Cortex of kidney (tissue), 1 donor: ENCODE measurements around the gene LAMC2.

Experiments
- DNase-seq: peaks from one replicate; lab custom pipeline; 2025; lab: John Stamatoyannopoulos, UW

The LAMC2 gene

DNA sequence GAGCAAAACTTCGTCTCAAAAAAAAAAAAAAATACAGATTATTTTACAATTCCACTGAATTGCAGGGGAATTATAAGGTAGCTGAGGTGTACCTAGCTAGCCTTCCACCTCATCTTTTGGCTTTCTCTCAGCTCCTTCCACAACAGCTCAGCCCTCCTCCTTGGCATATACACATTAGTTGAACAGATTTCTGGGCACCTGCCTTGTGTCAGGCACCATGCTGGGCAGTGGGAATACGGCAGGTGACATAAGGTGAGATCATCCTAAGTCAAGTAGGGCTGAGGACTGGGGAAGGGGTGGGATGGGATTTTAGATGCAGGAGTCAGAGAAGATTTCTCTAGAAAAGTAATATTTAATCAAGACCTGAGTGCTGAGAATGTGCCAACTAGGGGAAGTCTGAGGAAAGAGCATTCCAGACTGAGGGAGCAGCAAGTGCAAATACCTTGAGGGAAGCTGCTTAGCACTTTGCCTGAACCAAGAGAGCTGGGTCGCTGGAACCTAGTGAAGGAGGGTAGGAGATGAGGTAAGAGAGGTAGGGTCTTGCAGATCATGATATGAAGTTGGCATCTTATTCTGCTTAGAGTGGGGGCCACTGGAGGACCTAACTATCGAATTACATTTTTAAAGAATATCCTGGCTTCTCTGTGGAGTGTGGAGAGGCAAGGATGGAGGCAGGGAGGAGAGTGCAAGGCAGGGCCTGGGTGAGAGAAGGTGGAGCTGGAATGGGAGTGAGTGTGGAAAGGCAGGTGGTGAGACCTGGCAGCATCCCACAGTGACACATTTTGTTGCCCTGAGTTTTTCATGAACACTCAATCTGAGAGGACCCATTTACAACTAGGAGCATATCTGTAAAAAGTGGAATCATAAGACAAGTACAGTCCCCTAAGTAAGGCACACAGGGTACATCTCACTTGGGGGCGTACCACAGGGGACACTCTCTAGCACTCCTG is 28.2 kb downstream of the LAMC2 start:
- DNase-seq, result no peak

DNA sequence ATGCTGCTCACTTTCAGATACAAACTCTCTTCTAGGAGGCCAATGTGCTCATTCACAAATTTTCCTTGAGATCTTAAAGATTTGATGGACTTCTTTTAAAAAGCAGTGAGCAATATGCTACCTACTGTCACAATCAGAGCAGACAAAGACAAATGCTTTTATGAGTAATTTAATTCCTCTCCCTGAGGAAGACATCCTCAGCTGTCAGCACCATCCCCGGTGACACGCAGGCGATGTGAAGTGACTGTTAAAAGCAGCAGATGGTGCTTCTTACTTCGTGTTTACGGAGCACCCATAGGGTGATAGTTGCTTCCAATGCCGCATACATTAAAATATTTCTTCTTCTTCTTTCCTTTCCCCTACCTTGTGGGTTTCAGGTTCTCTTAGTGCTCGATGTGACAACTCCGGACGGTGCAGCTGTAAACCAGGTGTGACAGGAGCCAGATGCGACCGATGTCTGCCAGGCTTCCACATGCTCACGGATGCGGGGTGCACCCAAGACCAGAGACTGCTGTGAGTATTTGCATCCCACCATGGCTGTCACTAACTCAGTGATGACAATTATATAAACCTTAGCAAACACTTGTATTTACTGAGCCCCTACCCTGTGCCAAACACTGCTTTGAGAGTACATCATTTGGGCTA is 29.1 kb downstream of the LAMC2 start:
- DNase-seq, result no peak

DNA sequence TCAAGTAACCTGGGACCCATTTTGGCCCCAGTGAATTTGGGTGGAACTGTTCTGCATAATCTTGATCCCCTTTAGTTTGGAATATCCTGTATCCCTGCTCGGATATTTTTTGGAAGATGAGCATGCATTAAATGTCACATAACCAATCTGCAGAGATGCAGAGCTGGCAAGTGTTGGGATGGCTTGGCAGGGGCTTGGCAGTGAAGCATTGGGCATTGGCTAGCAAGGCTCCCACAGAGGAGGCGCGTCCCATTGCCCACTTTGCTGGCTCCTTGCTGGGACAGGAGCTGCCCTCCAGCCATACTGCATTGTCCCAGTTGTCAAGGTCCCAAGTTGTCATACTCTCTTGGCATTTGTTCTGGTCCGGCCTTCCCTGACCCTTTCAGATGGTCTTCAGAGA is 29.9 kb downstream of the LAMC2 start:
- DNase-seq, result no peak

DNA sequence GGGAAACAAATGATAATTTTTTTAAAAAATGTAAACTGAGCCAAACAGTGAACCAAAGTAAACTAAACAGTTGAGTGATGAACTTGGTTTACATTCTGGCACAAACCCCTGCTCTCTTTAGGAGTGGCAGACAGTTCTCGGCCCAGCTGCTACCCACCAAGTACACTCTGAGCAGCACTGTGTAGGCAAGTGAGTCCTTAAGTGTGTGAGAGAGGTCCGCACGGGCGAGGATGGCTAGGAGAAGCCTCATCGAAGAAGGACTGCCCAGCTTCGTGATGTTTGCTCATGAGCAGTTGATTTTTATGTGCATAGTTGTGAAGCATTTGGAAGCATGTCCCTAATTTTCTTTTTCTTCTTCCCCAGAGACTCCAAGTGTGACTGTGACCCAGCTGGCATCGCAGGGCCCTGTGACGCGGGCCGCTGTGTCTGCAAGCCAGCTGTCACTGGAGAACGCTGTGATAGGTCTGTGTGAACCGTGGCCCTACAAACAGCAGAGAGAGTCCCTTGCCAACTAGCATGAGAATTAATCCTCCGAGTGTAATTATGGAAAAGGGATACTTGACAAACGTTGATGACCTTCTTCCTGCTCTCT is 32.1 kb downstream of the LAMC2 start:
- no peak for DNase-seq

DNA sequence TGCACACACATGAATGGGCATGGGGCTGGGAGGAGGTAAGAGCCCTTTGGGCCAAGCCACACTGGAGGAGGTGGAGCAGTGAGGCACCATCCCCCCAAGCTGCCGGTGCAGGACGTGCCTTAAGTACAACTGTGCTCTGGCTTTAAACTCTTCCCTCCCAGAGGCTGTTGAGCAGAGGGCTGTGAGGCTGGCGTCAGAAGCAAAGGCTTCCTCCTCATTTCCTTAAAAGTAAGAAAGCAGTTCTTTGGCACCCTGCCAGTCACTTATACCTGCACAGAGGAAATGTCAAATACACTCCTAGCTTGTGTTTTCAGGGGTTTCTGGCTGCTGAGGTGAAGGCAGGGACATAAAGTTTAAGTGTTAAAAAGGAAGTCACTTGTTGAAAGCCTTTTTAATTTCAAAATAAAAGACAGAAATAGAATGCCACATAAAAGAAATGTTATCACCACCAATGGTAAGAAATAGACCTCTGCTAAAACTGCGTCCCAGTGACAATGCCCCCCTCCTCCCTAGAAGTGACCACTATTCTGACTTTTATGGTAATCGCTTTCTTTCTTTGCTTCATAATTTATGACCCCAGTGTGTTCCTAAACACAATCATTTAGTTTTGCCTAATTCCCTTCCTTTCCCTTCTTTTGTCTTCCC is 33.0 kb downstream of the LAMC2 start:
- no peak for DNase-seq

DNA sequence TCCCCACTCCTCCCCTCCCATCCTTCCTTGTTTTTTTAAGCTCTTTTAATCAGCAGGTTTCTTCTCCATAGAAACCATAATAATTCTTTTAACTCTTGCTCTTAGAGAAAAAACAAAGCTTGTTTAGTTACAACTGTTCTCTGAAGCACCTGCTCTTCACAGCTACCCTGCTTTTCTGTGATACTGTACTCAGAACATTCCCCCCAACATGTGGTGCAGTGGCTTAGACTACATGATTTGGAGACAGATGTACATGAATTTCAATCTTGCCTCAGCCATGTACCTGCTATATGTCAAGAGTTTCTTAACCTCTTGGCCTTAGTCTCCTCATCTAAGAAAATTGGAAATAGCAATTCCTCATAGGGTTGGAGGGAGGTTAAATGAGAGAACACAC is 33.5 kb downstream of the LAMC2 start:
- DNase-seq, result no peak

DNA sequence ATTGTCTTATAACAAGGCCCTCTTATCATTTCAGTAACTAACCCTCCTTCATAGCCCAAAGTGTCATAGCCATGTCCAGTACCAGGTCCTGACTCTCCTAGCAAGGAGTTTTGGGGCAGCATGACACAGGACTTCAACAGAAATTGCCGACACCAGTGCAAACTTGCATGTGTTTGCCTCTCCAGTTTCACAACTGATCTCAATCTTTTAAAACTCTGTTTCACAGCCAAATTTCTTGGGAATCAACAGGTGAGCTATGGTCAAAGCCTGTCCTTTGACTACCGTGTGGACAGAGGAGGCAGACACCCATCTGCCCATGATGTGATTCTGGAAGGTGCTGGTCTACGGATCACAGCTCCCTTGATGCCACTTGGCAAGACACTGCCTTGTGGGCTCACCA is 36.8 kb downstream of the LAMC2 start:
- no peak for DNase-seq

DNA sequence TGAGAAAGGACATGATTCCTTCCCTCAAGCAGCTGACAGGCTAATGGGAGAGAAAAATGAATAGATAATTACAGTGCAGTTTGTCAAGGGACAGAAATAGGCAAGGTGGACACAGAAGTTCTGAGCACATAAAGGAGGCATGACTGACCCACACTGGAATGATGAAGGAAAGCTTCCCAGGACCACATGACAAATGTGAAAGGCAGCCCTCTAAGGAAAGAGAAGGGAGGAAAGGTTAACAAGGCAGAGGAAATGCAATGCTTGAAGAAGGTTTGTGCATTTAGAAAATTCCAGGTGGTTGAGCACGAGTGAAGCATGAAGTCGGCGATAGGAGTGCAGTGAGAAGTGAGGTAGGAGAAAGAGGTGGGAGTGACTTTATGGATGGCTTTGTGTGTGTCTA is 37.4 kb downstream of the LAMC2 start:
- no peak for DNase-seq

DNA sequence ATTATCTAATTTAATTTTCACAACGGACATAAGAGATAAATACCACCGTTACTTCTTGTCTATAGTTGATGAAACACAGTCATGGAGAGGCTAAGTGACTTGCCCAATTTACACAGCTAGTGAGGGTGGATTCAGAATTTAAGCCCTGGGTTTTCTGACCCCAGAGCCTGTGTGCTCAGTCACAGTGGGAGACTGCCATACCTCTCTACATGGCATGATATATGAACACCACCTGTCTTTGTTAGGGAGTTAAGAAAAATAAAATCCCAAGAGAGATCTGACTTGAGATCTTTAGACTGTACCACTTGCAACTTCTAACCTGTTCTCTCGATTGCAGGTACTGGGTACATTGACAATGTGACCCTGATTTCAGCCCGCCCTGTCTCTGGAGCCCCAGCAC is 40.3 kb downstream of the LAMC2 start:
- no peak for DNase-seq

DNA sequence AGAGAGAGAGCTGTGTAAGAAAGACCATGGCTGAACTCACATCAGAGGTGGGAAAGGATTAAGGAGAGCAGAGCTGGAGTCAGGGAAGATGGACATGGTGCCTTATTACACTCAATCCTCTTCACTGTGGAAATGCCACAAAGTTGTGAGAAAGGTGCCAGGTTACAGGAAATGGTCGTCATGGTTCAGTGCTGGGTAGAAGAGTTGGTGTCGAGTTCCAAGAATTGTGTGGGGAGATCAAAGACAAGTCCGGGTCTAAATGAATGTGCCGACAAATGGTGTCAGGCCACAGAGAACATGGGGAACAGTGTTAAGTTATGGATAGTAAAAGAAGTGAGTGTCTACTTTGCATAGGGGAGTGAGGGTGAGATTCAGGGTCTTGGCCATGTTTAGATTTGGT is 40.9 kb downstream of the LAMC2 start:
- no peak for DNase-seq

DNA sequence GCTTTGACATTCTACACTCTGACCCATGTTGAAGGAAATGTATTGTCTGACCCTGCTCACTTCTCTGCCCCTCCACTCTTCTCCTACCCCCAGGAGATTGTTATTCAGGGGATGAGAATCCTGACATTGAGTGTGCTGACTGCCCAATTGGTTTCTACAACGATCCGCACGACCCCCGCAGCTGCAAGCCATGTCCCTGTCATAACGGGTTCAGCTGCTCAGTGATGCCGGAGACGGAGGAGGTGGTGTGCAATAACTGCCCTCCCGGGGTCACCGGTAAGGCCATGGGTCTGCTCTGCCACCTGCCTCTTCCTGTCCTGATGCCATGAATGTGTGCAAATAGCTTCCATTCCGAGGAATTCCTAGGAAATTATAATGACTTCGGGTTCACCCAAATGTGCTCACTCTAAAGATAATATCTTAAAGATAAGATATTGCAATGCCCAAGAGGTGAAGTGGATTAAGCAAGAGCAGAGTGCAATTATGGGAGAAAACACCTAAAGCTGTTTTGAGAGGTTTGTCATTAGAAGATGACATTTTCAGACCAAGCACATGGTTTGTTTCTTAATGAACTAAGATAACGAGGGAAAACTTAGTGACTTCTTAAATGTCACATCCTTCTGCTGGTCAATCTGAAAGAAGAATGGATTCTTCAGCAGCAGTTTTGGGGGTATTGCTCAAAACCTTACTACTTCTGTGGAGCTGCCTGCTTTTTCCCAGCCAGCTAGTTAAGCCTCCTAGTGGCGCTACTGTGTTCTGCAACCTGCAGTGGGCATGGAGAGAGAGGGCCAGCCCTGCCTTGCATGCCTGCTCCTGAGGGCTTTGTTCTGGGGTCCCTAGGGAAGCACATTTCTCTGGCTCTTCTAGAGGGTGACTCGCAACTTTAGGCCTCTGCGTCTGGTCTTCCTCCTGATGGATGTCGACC is 41.6 kb downstream of the LAMC2 start:
- DNase-seq, result no peak

DNA sequence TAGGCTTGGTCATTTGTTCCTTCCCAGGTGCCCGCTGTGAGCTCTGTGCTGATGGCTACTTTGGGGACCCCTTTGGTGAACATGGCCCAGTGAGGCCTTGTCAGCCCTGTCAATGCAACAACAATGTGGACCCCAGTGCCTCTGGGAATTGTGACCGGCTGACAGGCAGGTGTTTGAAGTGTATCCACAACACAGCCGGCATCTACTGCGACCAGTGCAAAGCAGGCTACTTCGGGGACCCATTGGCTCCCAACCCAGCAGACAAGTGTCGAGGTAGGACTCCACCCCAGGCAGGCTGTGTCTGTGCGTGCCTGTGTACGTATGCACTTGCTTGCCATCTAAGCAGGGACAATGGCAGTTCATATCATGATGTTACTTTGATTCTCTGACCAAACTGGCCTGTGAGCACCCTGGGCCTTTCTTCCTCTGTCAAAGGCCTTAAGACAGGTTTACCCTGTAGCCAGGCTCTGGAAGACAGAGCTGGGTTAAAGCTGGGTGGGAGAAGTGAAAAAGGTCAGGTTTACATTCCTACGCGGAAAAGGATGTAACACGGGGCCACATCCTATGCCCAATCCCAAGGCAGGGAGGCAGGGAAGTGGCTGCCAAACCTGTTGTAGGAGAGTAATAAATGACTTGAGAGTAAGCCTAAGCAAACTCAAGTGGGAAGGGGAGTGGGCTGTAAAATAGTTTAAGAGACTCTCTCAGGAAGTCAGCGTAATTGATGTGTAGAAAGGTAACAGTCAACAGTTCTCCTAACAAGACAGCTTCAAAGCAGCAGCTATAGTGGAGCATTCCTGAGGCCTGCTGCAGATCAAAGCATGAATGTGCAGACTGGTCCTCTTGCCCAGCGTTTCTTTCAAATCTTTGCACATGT is 42.5 kb downstream of the LAMC2 start:
- no peak for DNase-seq

DNA sequence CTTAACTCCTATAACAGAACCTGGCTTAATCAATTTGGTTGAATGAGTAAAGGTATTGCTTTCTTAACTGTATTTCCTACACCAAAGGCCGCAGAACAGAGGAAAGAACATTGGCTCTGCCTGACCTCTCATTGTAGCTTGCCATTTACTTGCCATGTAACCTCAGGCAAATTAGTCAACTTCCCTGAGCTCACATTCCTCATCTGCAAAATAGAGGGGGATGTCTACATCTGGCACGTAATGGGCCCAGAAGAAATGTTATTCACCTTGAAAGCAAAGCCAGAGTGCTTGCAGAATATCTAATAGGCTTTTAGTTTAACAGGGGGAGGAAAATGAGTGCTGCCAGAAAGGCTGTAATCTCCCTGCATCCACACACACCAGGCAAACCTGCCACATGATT is 44.3 kb downstream of the LAMC2 start:
- no peak for DNase-seq

DNA sequence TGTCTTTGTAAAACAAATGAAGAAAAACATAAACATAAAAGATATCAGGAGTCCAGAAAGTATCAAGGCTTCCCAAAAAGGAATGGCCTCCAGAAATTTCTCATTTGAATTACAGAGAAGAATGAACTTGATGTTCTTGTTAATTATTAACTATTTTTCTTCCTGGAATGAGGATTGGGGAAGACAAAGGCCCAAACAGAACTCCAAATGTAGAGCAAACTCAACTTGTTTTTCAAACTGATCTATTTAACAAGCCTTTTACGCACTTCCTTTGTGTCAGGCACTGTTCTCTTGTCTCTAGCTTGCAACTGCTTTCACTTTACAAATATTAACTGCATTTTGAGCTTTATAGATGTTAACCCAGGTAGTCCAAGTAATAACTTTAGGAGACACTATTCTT is 45.5 kb downstream of the LAMC2 start:
- DNase-seq, result no peak

DNA sequence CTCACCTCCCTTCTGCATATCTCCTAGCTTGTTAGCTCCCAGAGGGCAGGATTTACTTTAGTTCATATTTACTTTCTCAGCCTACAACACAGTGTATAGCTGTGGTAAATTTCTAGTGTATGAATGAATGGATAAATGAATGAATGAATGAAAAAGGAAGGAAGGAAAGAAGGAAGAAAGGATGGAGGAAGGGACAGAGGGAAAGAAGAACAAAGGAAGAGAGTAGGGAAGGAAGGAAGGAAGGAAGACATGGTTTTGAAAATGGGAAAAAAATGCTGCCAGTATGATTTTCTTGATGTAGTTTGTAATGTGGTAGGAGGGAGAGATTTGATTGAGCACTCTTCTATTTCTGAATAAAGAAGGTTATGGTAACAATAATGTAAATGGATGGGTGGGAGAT is 47.0 kb downstream of the LAMC2 start:
- DNase-seq, result no peak

DNA sequence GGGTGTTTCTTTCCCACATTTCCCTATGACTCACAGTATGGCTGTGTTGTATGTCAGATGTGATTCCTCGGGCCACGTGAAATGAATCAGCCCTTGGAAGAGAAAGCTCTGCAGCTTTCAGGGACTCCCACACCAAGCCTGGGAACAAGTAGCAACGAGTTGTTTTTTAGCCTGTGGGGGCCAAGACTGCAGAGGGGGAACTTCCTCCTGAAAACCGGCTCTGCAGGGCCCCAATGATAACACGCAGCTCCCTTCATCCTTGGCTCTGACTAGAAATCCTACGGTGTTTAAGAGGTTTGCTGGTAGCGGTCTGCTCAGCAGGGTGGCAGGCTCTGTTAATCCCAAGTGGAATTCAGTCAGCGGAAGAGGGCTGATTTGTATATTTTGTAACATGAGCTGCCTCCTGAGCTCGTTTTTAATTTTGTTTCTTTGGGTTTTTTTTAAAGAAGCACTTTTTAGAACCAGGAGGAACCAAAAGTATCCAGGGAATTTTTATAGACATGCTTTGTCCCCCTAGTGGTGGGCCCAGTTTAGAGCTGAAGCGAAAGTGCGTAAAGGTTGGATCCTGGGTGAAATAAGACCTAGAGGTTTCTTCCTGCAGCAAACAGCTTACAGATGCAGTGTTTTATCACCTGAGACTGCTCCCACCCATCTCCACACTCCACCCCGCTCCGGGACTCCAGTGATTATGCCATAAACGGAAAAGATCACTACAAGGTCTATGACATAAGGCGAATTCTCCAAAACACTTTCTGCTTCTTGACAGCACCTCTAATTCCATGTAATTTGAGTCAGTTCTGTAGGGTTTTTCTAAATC is 48.8 kb downstream of the LAMC2 start:
- no peak for DNase-seq

DNA sequence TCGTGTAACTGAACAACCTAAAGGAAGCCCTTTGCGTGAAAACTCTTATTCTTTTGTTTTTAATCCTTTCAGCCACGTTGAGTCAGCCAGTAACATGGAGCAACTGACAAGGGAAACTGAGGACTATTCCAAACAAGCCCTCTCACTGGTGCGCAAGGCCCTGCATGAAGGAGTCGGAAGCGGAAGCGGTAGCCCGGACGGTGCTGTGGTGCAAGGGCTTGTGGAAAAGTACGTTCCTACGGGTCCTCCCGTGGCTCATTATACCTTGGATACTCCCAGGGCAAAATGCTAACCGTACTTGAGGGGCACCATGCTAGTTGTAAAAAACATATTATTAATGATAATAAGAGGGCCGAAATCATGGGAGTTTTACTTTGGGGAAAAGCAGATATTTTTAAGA is 49.4 kb downstream of the LAMC2 start:
- no peak for DNase-seq

DNA sequence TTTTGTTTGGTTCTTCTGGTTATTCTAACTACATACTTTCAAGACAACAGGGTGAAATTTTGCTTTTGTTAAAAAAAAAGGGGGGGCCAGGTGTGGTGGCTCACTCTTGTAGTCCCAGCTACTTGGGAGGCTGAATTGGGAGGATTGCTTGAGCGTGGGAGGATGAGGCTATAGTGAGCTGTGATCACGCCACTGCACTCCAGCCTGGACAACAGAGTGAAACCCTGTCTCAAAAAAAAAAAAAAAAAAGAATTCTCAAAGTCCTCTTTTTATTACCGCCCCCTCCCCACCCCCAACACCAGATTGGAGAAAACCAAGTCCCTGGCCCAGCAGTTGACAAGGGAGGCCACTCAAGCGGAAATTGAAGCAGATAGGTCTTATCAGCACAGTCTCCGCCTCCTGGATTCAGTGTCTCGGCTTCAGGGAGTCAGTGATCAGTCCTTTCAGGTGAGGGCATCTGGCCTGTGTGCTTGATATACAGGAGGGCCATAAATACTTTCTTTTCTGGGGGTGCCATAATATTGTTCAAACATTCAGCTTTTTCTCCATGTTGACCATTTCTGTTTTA is 50.2 kb downstream of the LAMC2 start:
- no peak for DNase-seq

DNA sequence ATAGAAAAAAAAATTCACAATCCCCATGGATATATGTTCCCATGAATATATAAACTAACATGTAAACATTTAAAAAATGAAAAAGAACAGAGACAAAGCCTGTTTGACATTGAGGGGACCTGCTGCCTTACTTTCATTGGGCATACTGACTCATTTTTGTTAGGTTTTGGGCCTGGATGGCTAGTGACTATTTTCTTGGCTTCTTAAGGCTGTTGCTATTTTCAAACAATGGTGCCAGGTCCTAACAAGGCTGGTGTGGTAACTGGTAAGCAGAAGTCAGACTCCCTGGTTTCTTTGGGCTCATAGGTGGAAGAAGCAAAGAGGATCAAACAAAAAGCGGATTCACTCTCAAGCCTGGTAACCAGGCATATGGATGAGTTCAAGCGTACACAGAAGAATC is 51.0 kb downstream of the LAMC2 start:
- DNase-seq, result no peak
